Ishikawa (cell line): ENCODE measurements around the gene SELENOV.
A peak's percentile ranks its signal among the peaks of the same experiment; 100 is the strongest.

Experiments used
- CREB1 ChIP-seq: IDR thresholded peaks from 2 replicates; pipeline ENCODE4 v1.6.1; 2012; ENCODE audit warnings: low read depth
- TF ChIP-seq, protein P1 (sequence below): IDR thresholded peaks from 2 replicates; pipeline ENCODE4 v1.6.1; 2012
- TF ChIP-seq, protein P2 (sequence below): IDR thresholded peaks from 2 replicates; pipeline ENCODE4 v1.6.1; 2012
- TF ChIP-seq, protein P3 (sequence below): IDR thresholded peaks from 2 replicates; pipeline ENCODE4 v1.6.1; 2012; ENCODE audit warnings: low read depth, mild to moderate bottlenecking

DNA sequence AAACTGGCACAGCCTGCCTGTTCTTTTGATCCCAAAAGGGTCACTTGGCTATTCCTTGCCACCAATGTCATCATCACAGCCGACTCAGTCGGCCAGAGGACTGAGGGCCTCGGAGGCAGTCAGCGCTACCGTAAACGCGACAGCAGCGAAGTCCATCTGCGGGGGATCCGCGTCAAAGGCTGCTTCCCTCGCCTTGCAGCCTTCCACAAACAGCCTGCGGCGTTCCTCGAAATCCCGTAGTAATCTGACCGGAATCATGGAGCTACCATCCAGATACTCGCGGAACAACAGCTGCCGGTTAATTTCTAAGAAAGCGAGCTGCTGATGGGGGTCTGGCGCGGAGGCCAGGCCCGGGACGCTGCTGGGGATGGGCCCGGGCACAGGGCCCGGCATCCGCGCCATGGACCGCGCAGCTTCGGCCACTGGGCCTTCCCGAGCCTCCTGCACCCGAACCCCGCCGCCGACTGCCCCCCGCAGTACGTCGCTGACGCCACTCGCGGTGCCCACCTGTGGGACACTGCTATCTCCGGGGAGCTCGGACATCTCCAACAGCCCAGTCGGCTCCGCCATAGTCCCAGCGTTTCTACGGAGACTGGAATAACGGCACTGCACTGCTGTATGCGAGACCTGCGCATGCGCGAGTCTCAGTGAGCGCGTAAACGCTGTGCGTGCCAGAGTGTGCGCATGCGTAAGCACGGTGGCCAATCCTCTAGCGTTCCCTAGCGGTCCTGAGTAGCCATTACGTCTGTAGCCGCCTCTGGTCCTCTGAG, 17.5 kb downstream of the SELENOV start, which contains the start of gene EID2B:
- TF ChIP-seq, protein P1, sequence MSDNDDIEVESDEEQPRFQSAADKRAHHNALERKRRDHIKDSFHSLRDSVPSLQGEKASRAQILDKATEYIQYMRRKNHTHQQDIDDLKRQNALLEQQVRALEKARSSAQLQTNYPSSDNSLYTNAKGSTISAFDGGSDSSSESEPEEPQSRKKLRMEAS, result peak; percentile 21; the same call in 1 of the 2 replicates
- TF ChIP-seq, protein P2, sequence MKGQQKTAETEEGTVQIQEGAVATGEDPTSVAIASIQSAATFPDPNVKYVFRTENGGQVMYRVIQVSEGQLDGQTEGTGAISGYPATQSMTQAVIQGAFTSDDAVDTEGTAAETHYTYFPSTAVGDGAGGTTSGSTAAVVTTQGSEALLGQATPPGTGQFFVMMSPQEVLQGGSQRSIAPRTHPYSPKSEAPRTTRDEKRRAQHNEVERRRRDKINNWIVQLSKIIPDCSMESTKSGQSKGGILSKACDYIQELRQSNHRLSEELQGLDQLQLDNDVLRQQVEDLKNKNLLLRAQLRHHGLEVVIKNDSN, result no peak
- TF ChIP-seq CREB1, result no peak
- TF ChIP-seq, protein P3, sequence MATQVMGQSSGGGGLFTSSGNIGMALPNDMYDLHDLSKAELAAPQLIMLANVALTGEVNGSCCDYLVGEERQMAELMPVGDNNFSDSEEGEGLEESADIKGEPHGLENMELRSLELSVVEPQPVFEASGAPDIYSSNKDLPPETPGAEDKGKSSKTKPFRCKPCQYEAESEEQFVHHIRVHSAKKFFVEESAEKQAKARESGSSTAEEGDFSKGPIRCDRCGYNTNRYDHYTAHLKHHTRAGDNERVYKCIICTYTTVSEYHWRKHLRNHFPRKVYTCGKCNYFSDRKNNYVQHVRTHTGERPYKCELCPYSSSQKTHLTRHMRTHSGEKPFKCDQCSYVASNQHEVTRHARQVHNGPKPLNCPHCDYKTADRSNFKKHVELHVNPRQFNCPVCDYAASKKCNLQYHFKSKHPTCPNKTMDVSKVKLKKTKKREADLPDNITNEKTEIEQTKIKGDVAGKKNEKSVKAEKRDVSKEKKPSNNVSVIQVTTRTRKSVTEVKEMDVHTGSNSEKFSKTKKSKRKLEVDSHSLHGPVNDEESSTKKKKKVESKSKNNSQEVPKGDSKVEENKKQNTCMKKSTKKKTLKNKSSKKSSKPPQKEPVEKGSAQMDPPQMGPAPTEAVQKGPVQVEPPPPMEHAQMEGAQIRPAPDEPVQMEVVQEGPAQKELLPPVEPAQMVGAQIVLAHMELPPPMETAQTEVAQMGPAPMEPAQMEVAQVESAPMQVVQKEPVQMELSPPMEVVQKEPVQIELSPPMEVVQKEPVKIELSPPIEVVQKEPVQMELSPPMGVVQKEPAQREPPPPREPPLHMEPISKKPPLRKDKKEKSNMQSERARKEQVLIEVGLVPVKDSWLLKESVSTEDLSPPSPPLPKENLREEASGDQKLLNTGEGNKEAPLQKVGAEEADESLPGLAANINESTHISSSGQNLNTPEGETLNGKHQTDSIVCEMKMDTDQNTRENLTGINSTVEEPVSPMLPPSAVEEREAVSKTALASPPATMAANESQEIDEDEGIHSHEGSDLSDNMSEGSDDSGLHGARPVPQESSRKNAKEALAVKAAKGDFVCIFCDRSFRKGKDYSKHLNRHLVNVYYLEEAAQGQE, result no peak
